Panc1 (cell line): ENCODE results near the gene ASXL1.

ENCODE experiments used
- CTCF ChIP-seq: fragments of 450-650 bp; IDR thresholded peaks from 2 replicates; pipeline ENCODE4 v1.5.1; 2017; ENCODE audit warnings: mild to moderate bottlenecking
- POLR2AphosphoS5 ChIP-seq: IDR thresholded peaks from 2 replicates; pipeline ENCODE4 v1.6.1; 2012; ENCODE audit warnings: mild to moderate bottlenecking, low read depth, low read length, moderate library complexity
- REST ChIP-seq, 2 experiments: IDR thresholded peaks; 2 replicates each; pipeline ENCODE4 v1.6.1; 2011 to 2012; ENCODE audit warnings: low read depth in 2 of 2, control low read depth in 1 of 2, low read length in 1 of 2, mild to moderate bottlenecking in 1 of 2, moderate library complexity in 1 of 2; ENCODE audit not compliant: insufficient read depth in 1 of 2
- SIN3A ChIP-seq: IDR thresholded peaks from 2 replicates; pipeline ENCODE4 v1.6.1; 2012; ENCODE audit warnings: low read depth, mild to moderate bottlenecking, low read length, moderate library complexity, borderline replicate concordance; ENCODE audit not compliant: insufficient read depth
- TCF7L2 ChIP-seq: IDR thresholded peaks from 2 replicates; pipeline ENCODE4 v1.6.1; 2011; ENCODE audit warnings: mild to moderate bottlenecking, low read depth, low read length, inconsistent platforms

DNA sequence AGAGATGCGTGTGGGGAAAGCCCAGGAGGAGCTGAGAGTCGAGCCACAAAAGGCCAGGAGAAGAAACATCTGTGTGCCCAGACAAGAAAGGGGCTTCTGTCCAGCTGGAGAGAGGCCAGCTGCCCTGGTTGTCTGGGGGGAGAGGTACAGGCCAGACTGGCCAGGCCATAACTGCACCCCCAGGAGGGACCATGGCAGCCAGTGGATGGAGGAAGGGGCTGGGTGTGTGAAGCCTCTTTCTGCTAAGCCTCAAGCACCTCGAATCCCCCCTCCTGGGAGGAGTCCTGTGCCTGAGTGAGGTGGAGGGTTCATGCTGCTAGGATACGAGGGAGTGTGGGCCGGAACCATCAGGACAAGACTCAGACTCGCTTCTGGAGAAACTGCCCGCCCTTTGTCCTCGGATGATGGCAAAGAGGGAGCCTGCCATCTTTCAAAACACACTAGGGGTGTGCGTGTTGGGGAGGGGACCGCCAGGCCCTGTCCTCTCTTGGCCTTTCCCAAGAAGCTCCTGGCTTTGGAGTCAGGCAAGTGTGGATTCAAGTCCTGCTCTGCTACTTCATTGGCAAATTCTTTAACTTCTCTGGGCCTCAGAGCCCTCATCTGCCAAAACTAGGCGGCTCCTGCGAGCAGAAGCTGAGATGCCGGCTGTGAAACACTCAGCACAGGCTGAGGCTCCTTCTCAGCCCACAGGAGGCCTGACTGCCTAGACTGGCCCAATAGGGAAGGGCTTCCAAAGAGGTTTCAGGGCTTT lies 90.3 kb downstream of the ASXL1 start:
- TF ChIP-seq CTCF (no peak), POLR2AphosphoS5 (no peak; the same call in none of the 2 replicates), REST (IDR thresholded peaks at IDR 0.05; ENCODE audit: insufficient read depth in 1 of 2, low read depth in 2 of 2, low read length in 1 of 2) (no peak), SIN3A (no peak), TCF7L2 (no peak)
